AG09319 (cell line): ENCODE data around the gene KLHL36.

Experiments
- DNase-seq: peaks from one replicate; pipeline ENCODE4 v3.0.0-alpha.2; 2010; ENCODE audit warnings: low read depth; ENCODE audit errors: extremely low read depth
- CTCF ChIP-seq: IDR thresholded peaks from 2 replicates; pipeline ENCODE4 v1.5.1; 2011; ENCODE audit warnings: low read depth, mild to moderate bottlenecking, inconsistent platforms, low read length, moderate library complexity

The KLHL36 gene

GRCh38 chr16:84704253-84704652 is 55.9 kb downstream of the KLHL36 start:
- DNase-seq = no peak

GRCh38 chr16:84706856-84707255 is 58.5 kb downstream of the KLHL36 start:
- TF ChIP-seq CTCF = no peak
- no peak for DNase-seq

More at GRCh38 chr16:84704253-84704652, 55.9 kb downstream of the KLHL36 start:
- no peak for TF ChIP-seq CTCF

- TF ChIP-seq CTCF = no peak
- no peak for DNase-seq
Measured at GRCh38 chr16:84709609-84710008, 61.3 kb downstream of the KLHL36 start.

- DNase-seq = no peak
- no peak for TF ChIP-seq CTCF
Measured at GRCh38 chr16:84710686-84711085, 62.4 kb downstream of the KLHL36 start.
